HG03575 (cell line): Measurements from ENCODE around the gene BTAF1.

ENCODE experiments used
- ATAC-seq: cut with Tn5 transposase; IDR thresholded peaks from one replicate; pipeline ENCODE4 v1.9.1; 2021; ENCODE audit not compliant: unreplicated experiment, insufficient number of reproducible peaks, low FRiP score; ENCODE audit errors: extremely low read depth

BTAF1 gene

DNA sequence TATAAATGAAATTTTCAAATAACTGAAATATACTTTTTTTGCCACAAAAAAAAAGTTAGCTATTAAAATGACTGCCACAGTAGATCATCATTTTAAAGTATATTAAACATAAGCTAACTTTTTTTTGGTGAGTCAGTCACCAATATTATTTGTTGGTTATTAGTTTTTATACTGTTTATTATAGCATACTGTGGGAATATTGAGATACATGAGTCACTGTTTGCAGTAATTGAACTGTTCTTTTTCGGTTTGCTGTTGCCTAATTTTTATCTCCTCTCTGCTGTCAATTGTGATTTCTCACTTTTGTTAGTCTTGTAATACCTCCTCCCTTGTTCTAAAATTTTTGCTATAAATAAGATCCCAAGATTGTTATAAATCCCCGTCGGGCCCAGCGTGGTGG lies 45.7 kb downstream of the BTAF1 start:
- ATAC-seq, result no peak

DNA sequence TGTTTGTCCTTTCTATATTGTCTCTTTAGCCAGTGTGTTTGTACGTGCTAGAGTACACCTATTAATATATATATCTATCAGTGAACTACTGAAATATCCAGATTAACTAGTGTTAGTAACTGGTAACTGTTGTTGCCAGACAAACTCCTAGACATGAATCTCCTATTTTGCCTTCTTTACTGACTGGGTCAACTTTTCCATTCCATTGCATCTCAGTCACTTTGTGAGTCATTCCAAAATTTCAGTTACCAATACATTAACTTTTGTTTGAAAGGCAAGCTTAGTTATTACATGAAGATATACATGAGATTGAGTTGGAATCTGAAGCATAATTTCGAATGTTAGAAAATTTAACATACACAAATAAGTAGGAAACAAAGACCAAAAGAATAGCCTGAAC lies 51.4 kb downstream of the BTAF1 start:
- ATAC-seq, result no peak

DNA sequence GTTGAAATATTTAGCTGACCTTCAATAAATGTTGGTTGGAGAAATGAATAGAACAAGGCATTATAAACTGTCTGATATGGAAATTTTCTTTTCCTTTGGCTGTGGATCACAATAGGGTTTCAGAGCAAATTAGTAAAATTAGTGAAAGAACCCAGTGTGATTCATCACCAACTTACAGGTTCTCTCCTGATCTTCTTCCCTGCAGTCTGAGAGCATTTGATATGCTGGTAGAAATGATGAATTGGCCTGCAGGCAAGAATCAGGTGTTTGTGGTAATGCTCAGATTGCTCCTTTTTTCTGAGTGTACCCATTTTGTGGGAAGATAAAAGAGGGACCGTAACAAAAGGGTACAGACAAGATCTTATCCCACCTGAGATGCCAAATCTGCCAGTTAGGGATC lies 51.9 kb downstream of the BTAF1 start:
- ATAC-seq, result no peak

DNA sequence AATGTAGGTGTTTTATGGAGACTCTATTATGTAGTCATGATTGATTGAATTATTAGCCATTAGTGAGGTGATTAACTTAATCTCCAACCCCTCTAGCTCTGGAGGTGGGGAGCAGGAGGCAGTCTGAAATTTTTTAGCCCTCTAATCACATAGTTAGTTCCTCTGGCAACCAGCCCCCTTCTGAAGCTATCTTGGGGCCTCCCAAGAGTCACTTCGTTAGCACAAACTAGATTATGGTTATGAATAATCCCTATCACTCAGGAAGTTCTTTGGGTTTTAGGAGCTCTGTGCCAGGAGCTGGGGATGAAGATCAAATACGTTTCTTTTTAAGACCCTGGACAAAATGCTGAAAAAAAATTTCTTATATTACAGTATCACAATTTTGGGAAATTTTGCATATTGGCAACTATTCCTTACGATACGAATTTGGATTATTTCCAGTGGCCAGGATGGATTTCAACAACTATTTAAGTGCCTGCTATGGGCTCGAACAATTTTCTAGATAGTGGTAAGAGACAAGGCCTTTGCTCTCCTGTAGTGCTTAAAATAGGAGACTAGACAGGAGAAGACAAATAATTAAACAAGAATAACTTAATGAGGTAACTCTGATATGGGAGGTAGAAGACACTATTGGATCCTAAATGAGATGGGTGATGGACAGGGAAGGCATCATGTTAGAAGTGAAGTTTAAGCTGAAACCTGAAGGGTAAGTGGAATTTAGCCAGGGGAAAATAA lies 52.9 kb downstream of the BTAF1 start:
- no peak for ATAC-seq

DNA sequence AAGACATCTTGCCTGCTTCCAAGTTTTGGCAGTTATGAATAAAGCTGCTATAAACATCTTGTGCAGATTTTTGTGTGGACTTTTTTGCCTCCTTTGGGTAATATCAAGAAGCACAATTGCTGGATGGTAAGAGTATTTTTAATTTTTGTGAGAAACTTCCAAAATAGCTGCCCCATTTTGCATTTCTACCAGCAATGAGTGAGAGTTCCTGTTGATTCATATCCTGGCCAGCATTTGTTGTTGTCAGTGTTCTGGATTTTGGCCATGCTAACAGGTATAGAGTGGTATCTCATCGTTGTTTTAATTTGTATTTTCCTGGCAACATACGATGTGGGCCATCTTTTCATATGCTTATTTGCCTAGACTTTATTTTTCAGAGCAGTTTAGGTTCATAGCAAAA lies 53.9 kb downstream of the BTAF1 start:
- ATAC-seq, result no peak

DNA sequence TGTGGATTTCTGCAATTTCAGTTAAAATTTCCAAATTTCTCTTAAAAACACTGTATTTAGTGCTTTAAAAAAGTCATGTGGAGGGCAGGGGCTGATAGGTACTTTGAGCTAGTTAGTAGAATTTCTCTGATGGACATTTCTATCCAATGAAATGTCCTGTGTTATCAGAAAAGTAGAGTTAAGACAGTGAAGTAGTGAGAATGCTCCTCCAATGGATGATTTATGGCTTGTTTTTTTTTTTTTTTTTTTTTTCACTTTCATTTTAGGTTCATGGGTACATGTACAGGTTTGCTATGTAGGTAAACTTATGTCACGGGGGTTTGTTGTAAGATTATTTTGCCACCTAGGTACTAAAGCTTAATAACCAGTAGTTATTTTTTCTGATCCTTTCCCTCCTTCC lies 55.0 kb downstream of the BTAF1 start:
- no peak for ATAC-seq

DNA sequence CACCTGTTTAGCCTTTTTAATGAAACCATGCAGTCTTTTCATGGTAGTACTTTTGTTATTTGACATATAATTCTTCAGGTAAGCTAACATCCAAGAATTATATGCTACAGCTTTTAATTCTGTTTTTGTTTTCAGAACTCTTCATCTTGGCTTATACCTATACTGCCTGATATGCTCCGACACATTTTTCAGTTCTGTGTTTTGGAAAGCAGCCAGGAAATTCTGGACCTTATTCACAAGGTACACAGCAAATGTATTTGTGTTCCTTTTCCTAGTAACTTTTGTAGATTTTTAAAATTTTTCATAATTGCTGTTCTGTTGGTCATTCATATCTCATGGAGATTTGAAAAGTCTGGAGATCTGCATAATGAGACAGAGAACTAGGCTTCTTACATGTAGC lies 56.7 kb downstream of the BTAF1 start:
- no peak for ATAC-seq

DNA sequence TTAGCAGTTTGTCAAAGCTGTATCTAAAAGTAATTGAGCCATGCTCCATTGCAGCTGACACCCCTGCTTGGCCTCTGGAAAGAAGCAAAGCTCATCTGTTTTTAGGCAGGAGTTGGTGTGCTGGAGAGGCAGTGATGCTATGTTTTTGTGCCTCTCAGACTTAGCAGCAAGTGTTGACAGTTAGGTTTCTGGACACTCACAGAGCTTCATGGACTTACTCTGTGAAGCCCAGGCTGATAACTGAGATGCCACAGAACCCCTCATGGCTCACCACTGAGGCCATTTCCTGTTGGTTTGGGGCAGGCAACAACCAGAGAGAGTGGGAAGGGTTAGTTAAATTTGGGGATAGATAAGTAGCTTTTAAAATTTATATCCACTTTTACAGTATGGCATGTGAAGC lies 59.8 kb downstream of the BTAF1 start:
- no peak for ATAC-seq

GRCh38 chr10:91987397-91988037 lies 63.9 kb downstream of the BTAF1 start:
- no peak for ATAC-seq

GRCh38 chr10:91992031-91992430 lies 68.5 kb downstream of the BTAF1 start:
- no peak for ATAC-seq

- ATAC-seq, result no peak
Measured at GRCh38 chr10:91996266-91996665, 72.7 kb downstream of the BTAF1 start.

- no peak for ATAC-seq
Measured at GRCh38 chr10:92001581-92001980, 78.0 kb downstream of the BTAF1 start.

DNA sequence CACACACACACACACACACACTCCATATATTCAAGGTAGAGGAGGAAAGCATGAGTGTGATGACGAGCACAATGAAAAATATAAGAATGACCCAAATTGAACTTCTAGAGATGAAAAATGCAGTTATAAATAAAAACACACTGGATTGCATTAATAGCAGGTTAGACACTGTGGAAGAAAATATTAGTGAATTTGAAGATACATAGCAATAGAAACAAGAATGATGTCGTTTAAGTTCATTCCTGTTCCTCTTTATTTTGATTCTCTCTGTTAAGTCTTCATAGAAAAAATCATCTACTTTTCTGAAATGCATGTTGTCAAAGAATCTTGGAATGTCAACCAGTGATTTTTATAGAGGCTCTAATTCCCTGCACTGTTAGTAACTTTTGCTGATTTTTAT lies 78.4 kb downstream of the BTAF1 start:
- no peak for ATAC-seq

- ATAC-seq, result no peak
Measured at GRCh38 chr10:92003258-92003657, 79.7 kb downstream of the BTAF1 start.

GRCh38 chr10:92005978-92006377 lies 82.4 kb downstream of the BTAF1 start:
- ATAC-seq, result no peak

DNA sequence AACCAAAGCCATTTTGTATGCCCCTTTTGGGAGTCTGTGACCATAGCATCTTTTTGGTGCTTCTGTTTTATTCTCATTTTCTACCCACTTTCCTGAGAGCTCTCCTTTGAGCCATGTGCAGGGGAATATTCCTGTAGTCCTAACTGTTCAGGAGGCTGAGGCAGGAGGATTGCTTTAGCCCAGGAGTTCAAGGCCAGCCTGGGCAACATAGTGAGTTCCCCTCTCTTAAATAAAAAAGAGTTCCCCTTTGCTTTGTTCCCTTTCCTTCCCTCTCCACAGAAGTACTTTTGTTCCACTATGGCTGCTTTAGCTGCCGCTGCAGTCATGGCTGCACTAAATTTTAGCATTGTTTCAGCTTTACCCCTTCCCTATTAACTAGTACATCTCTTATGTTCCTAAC lies 85.9 kb downstream of the BTAF1 start:
- ATAC-seq, result no peak

- ATAC-seq, result no peak
Measured at GRCh38 chr10:92010047-92010735, 86.6 kb downstream of the BTAF1 start.

DNA sequence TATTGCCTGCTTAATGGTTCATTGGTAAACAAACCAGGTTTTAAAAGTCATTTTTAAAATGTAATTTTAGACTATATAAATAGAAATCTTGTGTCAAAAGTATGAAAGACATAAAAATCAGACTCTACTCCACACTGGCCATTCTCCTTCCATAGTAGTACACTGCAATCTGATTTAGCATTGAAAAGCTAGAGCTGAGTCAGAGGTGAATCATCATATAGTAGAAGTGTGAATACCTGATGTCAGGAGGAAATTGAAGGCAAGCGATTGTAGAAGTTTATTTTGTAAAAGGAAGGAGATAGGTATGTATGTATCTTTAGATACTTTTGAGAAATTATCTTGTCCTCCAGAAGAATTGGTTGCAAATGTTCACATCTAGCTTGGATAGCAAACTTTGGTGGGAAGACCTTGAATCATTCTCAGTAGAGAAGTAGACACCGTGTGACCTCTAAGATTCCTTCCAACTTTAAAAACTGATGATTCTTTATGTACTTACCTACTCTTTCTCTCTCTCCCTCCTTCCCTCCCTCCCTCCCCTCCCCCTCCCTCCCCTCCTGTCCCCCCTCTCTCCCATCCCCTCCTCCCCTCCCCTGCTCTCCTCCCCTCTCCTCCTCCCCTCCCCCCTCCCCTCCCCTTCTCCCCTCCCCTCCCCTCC lies 88.1 kb downstream of the BTAF1 start:
- no peak for ATAC-seq

- no peak for ATAC-seq
Measured at GRCh38 chr10:92014620-92015019, 91.0 kb downstream of the BTAF1 start.

DNA sequence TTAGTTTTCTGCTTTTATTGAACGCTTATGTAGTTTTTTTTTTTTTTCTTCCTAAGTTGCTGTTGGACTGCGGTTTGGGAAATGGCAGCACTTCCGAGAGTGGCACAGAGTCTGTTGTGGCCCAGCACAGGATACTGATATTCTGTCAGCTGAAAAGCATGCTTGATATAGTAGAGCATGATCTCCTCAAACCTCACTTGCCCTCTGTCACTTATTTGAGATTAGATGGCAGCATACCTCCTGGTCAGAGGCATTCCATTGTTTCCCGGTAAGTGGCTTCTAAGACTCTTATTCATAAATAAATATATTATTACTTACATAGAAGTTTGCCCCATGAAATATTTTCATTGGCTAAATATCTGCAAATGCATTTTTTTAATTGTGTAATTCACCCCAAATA lies 101.1 kb downstream of the BTAF1 start:
- ATAC-seq, result no peak
